ENCODE data around the gene EXOC2. TPM values are rescaled to one million over a fixed set of nuclear protein-coding genes. Genes with fewer than 3 reads are reported as not detected.

The EXOC2 gene
- total RNA-seq, 4 donors from 2014 or later = 20.9 to 28.5 (median 24.6) TPM

GRCh38 chr6:511488-512137, 181.3 kb downstream of the EXOC2 start:
- Histone ChIP-seq H3K4me3 (no peak overlapping the region), H3K9me3 (no peaks in the 10 kb centered on the region), H3K27me3 (no peaks in the 10 kb centered on the region), H3K36me3 (peaks cover 0 to 28% (median 2%) of the 10 kb centered on the region in 4 donors), H3K27ac (replicated peaks in 1 of 4) (no peak overlapping the region), H3K4me1 (no peaks in the 10 kb centered on the region)
- intact Hi-C loops (cut with DNase I) = no loop called here
- DNase-seq (ENCODE audit: extremely low spot score) = no peak
- WGBS = 88% methylated on average over 7 of the region's 12 CpGs
- TF ChIP-seq CTCF (IDR thresholded peaks at IDR 0.05) = no peak
- TF ChIP-seq POLR2AphosphoS5 (IDR thresholded peaks at IDR 0.05) = no peak
- TF ChIP-seq POLR2A (IDR thresholded peaks at IDR 0.05; ENCODE audit: low read depth) = no peak
- no peak for TF ChIP-seq EP300 (IDR thresholded peaks at IDR 0.05)

- Histone ChIP-seq H3K36me3 (peaks cover 0 to 29% (median 5%) of the 10 kb centered on the region in 4 donors), H3K27ac (replicated peaks in 1 of 4) (no peak overlapping the region), H3K27me3 (no peaks in the 10 kb centered on the region), H3K4me3 (no peak overlapping the region), H3K9me3 (no peaks in the 10 kb centered on the region), H3K4me1 (no peaks in the 10 kb centered on the region)
- WGBS = 83% methylated on average over 4 of the region's 4 CpGs
- intact Hi-C loops (cut with DNase I) = no loop called here
- DNase-seq (ENCODE audit: extremely low spot score) = no peak
- no peak for TF ChIP-seq POLR2AphosphoS5 (IDR thresholded peaks at IDR 0.05)
- no peak for TF ChIP-seq CTCF (IDR thresholded peaks at IDR 0.05)
- no peak for TF ChIP-seq POLR2A (IDR thresholded peaks at IDR 0.05; ENCODE audit: low read depth)
- no peak for TF ChIP-seq EP300 (IDR thresholded peaks at IDR 0.05)
These were observed 183.3 kb downstream of the EXOC2 start for GRCh38 chr6:509676-510075.

- no peaks in the 10 kb centered on the region for H3K27me3 ChIP-seq
- TF ChIP-seq CTCF (IDR thresholded peaks at IDR 0.05) (no peak), EP300 (IDR thresholded peaks at IDR 0.05) (no peak)
- 71% methylated on average over 3 of the region's 3 CpGs for WGBS
- DNase-seq (ENCODE audit: extremely low spot score) = no peak
- H3K36me3 ChIP-seq = peaks cover 0 to 35% (median 12%) of the 10 kb centered on the region in 4 donors
- no peak overlapping the region for H3K4me3 ChIP-seq
- intact Hi-C loops (cut with DNase I) = no loop called here
- no peaks in the 10 kb centered on the region for H3K9me3 ChIP-seq
- H3K27ac ChIP-seq (replicated peaks in 1 of 4) = no peak overlapping the region
- no peaks in the 10 kb centered on the region for H3K4me1 ChIP-seq
These were observed 184.3 kb downstream of the EXOC2 start for GRCh38 chr6:508614-509013.

DNA sequence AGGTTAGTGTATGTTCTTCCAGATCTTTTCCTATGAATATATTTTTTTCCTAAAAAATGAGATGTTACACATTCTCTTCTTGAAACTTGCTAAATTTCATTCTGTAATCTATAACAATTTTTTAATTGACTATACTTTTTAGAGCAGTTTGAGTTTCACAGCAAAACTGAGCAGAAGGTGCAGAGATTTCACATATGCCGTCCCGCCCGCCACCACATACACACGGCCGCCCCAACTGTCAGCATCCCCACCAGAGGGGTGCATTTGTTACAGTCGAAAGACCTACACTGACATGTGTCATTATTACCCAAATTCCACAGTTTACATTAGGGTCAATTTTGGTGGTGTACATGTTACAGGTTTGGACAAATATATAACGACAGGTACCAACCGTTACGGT, 184.9 kb downstream of the EXOC2 start:
- no peak for TF ChIP-seq POLR2AphosphoS5 (IDR thresholded peaks at IDR 0.05)
- 91% methylated on average over 9 of the region's 9 CpGs for WGBS
- intact Hi-C loops (cut with DNase I) = no loop called here

GRCh38 chr6:506920-507622, 185.9 kb downstream of the EXOC2 start:
- Histone ChIP-seq H3K4me1 (no peaks in the 10 kb centered on the region), H3K27ac (replicated peaks in 1 of 4) (no peak overlapping the region), H3K9me3 (no peaks in the 10 kb centered on the region), H3K36me3 (peaks cover 0 to 25% (median 10%) of the 10 kb centered on the region in 4 donors), H3K4me3 (no peak overlapping the region), H3K27me3 (no peaks in the 10 kb centered on the region)
- 81% methylated on average over 1 of the region's 1 CpG for WGBS
- intact Hi-C loops (cut with DNase I) = no loop called here
- TF ChIP-seq EP300 (IDR thresholded peaks at IDR 0.05) (no peak), POLR2A (IDR thresholded peaks at IDR 0.05; ENCODE audit: low read depth) (no peak), CTCF (IDR thresholded peaks at IDR 0.05) (no peak), POLR2AphosphoS5 (IDR thresholded peaks at IDR 0.05) (no peak)
- DNase-seq (ENCODE audit: extremely low spot score) = no peak

More for the DNA sequence above, 184.9 kb downstream of the EXOC2 start:
- H3K4me1 ChIP-seq = no peaks in the 10 kb centered on the region
- H3K27ac ChIP-seq (replicated peaks in 1 of 4) = no peak overlapping the region
- H3K4me3 ChIP-seq = no peak overlapping the region
- no peaks in the 10 kb centered on the region for H3K9me3 ChIP-seq
- no peaks in the 10 kb centered on the region for H3K27me3 ChIP-seq
- peaks cover 0 to 33% (median 11%) of the 10 kb centered on the region in 4 donors for H3K36me3 ChIP-seq
- no peak for DNase-seq (ENCODE audit: extremely low spot score)

Data from esophagus muscularis mucosa (tissue), 4 donors.